ENCODE results near the gene SRD5A1. TPM values are rescaled to one million over a fixed set of nuclear protein-coding genes. Genes with fewer than 3 reads are reported as not detected.

Gene SRD5A1
- total RNA-seq, 3 donors from 2014 or later = 3.6 to 10.6 (median 7.0) TPM

DNA sequence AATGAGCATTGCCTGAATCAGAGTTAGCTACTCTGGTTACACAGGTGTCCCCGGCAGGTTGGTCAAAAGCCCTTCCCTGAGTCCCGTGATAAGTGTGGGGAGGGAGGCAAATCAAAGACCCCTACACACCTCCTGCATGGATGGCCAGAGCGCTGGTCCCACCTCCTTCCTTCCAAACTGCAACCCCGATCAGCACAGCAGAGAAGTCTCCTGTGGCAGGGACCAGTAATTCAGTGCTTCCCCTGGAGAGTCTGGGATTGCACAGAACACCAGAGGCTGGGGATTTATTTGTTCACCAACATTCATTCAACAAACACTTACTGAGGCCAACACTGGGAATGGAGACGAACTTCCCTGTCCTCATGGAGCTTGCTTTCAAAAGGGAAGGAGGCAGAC, 46.6 kb upstream of the SRD5A1 start:
- Histone ChIP-seq H3K4me1 (peaks cover 0 to 2% of the 10 kb centered on the region in 2 donors), H3K36me3 (no peaks in the 10 kb centered on the region), H3K9me3 (no peaks in the 10 kb centered on the region), H3K4me3 (no peak overlapping the region), H3K27me3 (peaks cover 0 to 35% of the 10 kb centered on the region in 2 donors), H3K27ac (no peak overlapping the region)
- no peak for DNase-seq (ENCODE audit: low spot score in 2 of 2)
- no peak for TF ChIP-seq CTCF (IDR thresholded peaks at IDR 0.05)
- no peak for TF ChIP-seq POLR2AphosphoS5 (IDR thresholded peaks at IDR 0.05)
- TF ChIP-seq POLR2A (IDR thresholded peaks at IDR 0.05) = no peak
- intact Hi-C loops (cut with DNase I; ENCODE audit: low total_unique reads) = no loop called here

GRCh38 chr5:6587171-6587570, 46.1 kb upstream of the SRD5A1 start:
- no peak for DNase-seq (ENCODE audit: low spot score in 2 of 2)

DNA sequence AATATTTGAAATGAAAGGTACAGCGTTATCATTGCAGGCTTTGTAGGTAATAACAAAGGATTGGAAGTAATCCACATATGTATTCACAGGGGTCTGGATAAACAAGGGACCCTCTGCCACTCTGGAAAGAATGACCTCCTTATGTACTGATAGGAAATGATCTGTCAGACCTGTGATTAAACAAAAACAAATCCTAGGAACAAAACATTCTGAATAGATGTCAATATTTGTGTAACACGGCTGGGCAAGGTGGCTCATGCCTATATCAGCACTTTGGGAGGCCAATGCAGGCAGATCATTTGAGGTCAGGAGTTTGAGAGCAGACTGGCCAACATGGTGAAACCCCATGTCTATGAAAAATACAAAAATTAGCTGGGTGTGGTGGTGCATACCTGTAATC, 42.7 kb upstream of the SRD5A1 start:
- Histone ChIP-seq H3K4me1 (no peaks in the 10 kb centered on the region), H3K27ac (no peak overlapping the region), H3K36me3 (no peaks in the 10 kb centered on the region), H3K9me3 (no peaks in the 10 kb centered on the region), H3K27me3 (peaks cover 0 to 7% of the 10 kb centered on the region in 2 donors), H3K4me3 (no peak overlapping the region)
- no peak for DNase-seq (ENCODE audit: low spot score in 2 of 2)
- intact Hi-C loops (cut with DNase I; ENCODE audit: low total_unique reads) = no loop called here
- TF ChIP-seq POLR2AphosphoS5 (IDR thresholded peaks at IDR 0.05) (no peak), CTCF (IDR thresholded peaks at IDR 0.05) (no peak), POLR2A (IDR thresholded peaks at IDR 0.05) (no peak)

More at GRCh38 chr5:6587171-6587570, 46.1 kb upstream of the SRD5A1 start:
- no peaks in the 10 kb centered on the region for H3K36me3 ChIP-seq
- intact Hi-C loops (cut with DNase I; ENCODE audit: low total_unique reads) = no loop called here
- no peak overlapping the region for H3K27ac ChIP-seq
- TF ChIP-seq POLR2A (IDR thresholded peaks at IDR 0.05) (no peak), POLR2AphosphoS5 (IDR thresholded peaks at IDR 0.05) (no peak), CTCF (IDR thresholded peaks at IDR 0.05) (no peak)
- H3K4me3 ChIP-seq = no peak overlapping the region
- H3K4me1 ChIP-seq = peaks cover 0 to 2% of the 10 kb centered on the region in 2 donors
- H3K27me3 ChIP-seq = peaks cover 0 to 32% of the 10 kb centered on the region in 2 donors
- no peaks in the 10 kb centered on the region for H3K9me3 ChIP-seq

DNA sequence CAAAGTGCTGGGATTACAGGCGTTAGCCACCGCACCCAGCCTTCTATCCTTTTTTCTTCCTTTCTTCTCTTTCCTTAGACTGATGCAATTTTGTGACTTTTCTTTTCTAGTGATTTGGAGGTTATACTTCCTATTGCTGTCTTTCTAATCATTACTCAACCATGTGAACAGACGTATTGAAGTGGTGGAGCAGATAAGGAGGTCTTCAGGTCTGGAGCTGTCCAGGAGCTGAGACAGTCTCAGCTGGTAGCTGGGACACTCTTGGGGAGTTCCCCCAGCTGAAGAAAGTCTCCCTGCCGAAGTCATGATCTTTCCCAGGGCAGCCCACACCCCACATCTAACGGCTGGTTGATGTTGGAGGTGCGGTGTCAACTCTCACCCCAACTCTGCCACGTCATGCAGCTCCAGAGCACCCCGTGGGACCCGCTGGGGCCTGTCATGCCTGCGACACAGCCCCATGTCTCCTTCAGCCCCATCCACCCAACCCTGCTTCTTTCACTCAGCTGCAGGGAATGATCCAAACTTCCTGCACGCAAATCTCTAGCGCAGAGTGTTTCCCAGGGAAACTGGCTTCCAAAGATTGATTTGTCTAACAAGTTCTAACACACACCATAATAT, 41.5 kb upstream of the SRD5A1 start:
- Histone ChIP-seq H3K4me3 (no peak overlapping the region), H3K27ac (no peak overlapping the region), H3K4me1 (no peaks in the 10 kb centered on the region), H3K9me3 (no peaks in the 10 kb centered on the region), H3K27me3 (peaks cover 0 to under 1% of the 10 kb centered on the region in 2 donors), H3K36me3 (no peaks in the 10 kb centered on the region)
- no peak for DNase-seq (ENCODE audit: low spot score in 2 of 2)
- intact Hi-C loops (cut with DNase I; ENCODE audit: low total_unique reads) = no loop called here
- TF ChIP-seq POLR2A (IDR thresholded peaks at IDR 0.05) (no peak), CTCF (IDR thresholded peaks at IDR 0.05) (no peak), POLR2AphosphoS5 (IDR thresholded peaks at IDR 0.05) (no peak)

- Histone ChIP-seq H3K4me3 (no peak overlapping the region), H3K27me3 (no peaks in the 10 kb centered on the region), H3K4me1 (no peaks in the 10 kb centered on the region), H3K36me3 (no peaks in the 10 kb centered on the region), H3K9me3 (no peaks in the 10 kb centered on the region), H3K27ac (no peak overlapping the region)
- no peak for DNase-seq (ENCODE audit: low spot score in 2 of 2)
- TF ChIP-seq CTCF (IDR thresholded peaks at IDR 0.05) = no peak
- no peak for TF ChIP-seq POLR2AphosphoS5 (IDR thresholded peaks at IDR 0.05)
- TF ChIP-seq POLR2A (IDR thresholded peaks at IDR 0.05) = no peak
- intact Hi-C loops (cut with DNase I; ENCODE audit: low total_unique reads) = no loop called here
Measured at GRCh38 chr5:6592601-6593000, 40.6 kb upstream of the SRD5A1 start.
